Endothelial cell of umbilical vein (primary cell): ENCODE results near the gene LHFPL6.
"Not testable (repeated sequence)": the region's sequence is repeated elsewhere in the genome, so short reads cannot be mapped to it uniquely, and the experiment has no call there.

Source experiments
- EZH2 ChIP-seq: IDR thresholded peaks from 2 replicates; pipeline ENCODE4 v1.6.1; 2012; ENCODE audit warnings: borderline replicate concordance, low read depth, mild to moderate bottlenecking, moderate library complexity, low read length, inconsistent platforms; ENCODE audit not compliant: severe bottlenecking
- FOS ChIP-seq: IDR thresholded peaks from 2 replicates; pipeline ENCODE4 v1.6.1; 2011; ENCODE audit warnings: mild to moderate bottlenecking, low read length, moderate library complexity, borderline replicate concordance; ENCODE audit not compliant: insufficient read depth
- JUN ChIP-seq: IDR thresholded peaks from 2 replicates; pipeline ENCODE4 v1.6.1; 2011; ENCODE audit warnings: borderline replicate concordance, low read depth; ENCODE audit not compliant: insufficient read length, insufficient read depth
- MYC ChIP-seq: IDR thresholded peaks from one replicate; pipeline ENCODE4 v1.6.1; 2011; ENCODE audit warnings: mild to moderate bottlenecking, low read depth, low read length
- POLR2A ChIP-seq: IDR thresholded peaks from 2 replicates; pipeline ENCODE4 v1.6.1; 2012; ENCODE audit warnings: low read depth, mild to moderate bottlenecking, control low read depth, low read length
- POLR2AphosphoS5 ChIP-seq: IDR thresholded peaks from 2 replicates; pipeline ENCODE4 v1.6.1; 2012; ENCODE audit warnings: low read depth, mild to moderate bottlenecking, control low read depth, low read length, moderate library complexity; ENCODE audit not compliant: insufficient read depth
- TF ChIP-seq, protein P1 (sequence below), 2 donors: IDR thresholded peaks; 1 replicate in 1 of 2; 2 replicates in 1 of 2; pipeline ENCODE4 v1.5.1; 2011; ENCODE audit warnings: low read length in 2 of 2, mild to moderate bottlenecking in 2 of 2, moderate library complexity in 2 of 2, control low read depth in 1 of 2, inconsistent platforms in 1 of 2, low read depth in 1 of 2; ENCODE audit not compliant: insufficient read depth in 1 of 2; ENCODE audit errors: extremely low read depth in 1 of 2
- TF ChIP-seq, protein P2 (sequence below): IDR thresholded peaks from 2 replicates; pipeline ENCODE4 v1.6.1; 2011; ENCODE audit not compliant: insufficient read depth, insufficient read length

DNA sequence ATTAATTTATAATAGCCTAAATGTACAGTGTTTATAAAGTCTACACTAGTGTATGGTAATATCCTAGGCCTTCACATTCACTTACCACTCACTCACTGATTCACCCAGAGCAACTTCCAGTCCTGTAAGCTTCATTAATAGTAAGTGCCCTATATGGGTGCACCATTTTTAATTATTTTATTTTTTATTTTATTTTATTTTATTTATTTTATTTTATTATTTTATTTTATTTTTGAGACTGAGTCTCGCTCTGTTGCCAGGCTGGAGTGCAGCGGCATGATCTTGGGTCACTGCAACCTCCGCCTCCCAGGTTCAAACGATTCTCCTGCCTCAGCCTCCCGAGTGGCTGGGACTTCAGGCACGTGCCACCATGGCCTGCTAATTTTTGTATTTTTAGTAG lies 264.9 kb downstream of the LHFPL6 start:
- not testable (repeated sequence) for TF ChIP-seq POLR2A, FOS, EZH2, POLR2AphosphoS5, MYC, JUN
- TF ChIP-seq, protein P1, sequence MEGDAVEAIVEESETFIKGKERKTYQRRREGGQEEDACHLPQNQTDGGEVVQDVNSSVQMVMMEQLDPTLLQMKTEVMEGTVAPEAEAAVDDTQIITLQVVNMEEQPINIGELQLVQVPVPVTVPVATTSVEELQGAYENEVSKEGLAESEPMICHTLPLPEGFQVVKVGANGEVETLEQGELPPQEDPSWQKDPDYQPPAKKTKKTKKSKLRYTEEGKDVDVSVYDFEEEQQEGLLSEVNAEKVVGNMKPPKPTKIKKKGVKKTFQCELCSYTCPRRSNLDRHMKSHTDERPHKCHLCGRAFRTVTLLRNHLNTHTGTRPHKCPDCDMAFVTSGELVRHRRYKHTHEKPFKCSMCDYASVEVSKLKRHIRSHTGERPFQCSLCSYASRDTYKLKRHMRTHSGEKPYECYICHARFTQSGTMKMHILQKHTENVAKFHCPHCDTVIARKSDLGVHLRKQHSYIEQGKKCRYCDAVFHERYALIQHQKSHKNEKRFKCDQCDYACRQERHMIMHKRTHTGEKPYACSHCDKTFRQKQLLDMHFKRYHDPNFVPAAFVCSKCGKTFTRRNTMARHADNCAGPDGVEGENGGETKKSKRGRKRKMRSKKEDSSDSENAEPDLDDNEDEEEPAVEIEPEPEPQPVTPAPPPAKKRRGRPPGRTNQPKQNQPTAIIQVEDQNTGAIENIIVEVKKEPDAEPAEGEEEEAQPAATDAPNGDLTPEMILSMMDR (IDR thresholded peaks at IDR 0.05; ENCODE audit: extremely low read depth in 1 of 2, insufficient read depth in 1 of 2, low read depth in 1 of 2, low read length in 2 of 2) = not testable (repeated sequence)
- TF ChIP-seq, protein P2, sequence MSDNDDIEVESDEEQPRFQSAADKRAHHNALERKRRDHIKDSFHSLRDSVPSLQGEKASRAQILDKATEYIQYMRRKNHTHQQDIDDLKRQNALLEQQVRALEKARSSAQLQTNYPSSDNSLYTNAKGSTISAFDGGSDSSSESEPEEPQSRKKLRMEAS = not testable (repeated sequence)
